Activated CD4-positive, CD25-positive, alpha-beta regulatory T cell (primary cell): ENCODE data around the gene RTN4IP1.
"Not testable (repeated sequence)": the region's sequence is repeated elsewhere in the genome, so short reads cannot be mapped to it uniquely, and the experiment has no call there.

Experiments used
- DNase-seq, 4 experiments: peaks; one replicate each; lab custom pipeline; 2025; lab: John Stamatoyannopoulos, UW

Gene RTN4IP1

GRCh38 chr6:106627760-106628159 is 1.5 kb downstream of the RTN4IP1 start:
- not testable (repeated sequence) for DNase-seq

GRCh38 chr6:106626485-106626884 is 2.8 kb downstream of the RTN4IP1 start:
- no peak for DNase-seq

GRCh38 chr6:106623039-106623438 is 6.3 kb downstream of the RTN4IP1 start:
- no peak for DNase-seq

GRCh38 chr6:106622412-106622811 is 6.9 kb downstream of the RTN4IP1 start:
- no peak for DNase-seq

GRCh38 chr6:106620931-106621672 is 8.2 kb downstream of the RTN4IP1 start:
- no peak for DNase-seq

GRCh38 chr6:106619223-106619622 is 10.1 kb downstream of the RTN4IP1 start:
- DNase-seq = no peak

GRCh38 chr6:106618324-106618723 is 11.0 kb downstream of the RTN4IP1 start:
- no peak for DNase-seq

GRCh38 chr6:106617857-106618256 is 11.4 kb downstream of the RTN4IP1 start:
- DNase-seq = no peak

- DNase-seq = no peak
These were observed 12.0 kb downstream of the RTN4IP1 start for GRCh38 chr6:106617302-106617701.

GRCh38 chr6:106614592-106615257 is 14.6 kb downstream of the RTN4IP1 start:
- no peak for DNase-seq

- DNase-seq = no peak
These were observed 15.1 kb downstream of the RTN4IP1 start for GRCh38 chr6:106614166-106614565.

GRCh38 chr6:106613590-106613989 is 15.7 kb downstream of the RTN4IP1 start:
- DNase-seq = no peak

- no peak for DNase-seq
These were observed 16.5 kb downstream of the RTN4IP1 start for GRCh38 chr6:106612671-106613416.

GRCh38 chr6:106611030-106611429 is 18.3 kb downstream of the RTN4IP1 start:
- no peak for DNase-seq

GRCh38 chr6:106609699-106610098 is 19.6 kb downstream of the RTN4IP1 start:
- no peak for DNase-seq

GRCh38 chr6:106608080-106608668 is 21.1 kb downstream of the RTN4IP1 start:
- no peak for DNase-seq

GRCh38 chr6:106600329-106600728 is 29.0 kb downstream of the RTN4IP1 start:
- DNase-seq = no peak

GRCh38 chr6:106599440-106599839 is 29.9 kb downstream of the RTN4IP1 start:
- no peak for DNase-seq

- no peak for DNase-seq
These were observed 38.0 kb downstream of the RTN4IP1 start for GRCh38 chr6:106591111-106591825.

GRCh38 chr6:106588937-106589336 is 40.4 kb downstream of the RTN4IP1 start:
- DNase-seq = not testable (repeated sequence)

- DNase-seq = no peak
These were observed 42.4 kb downstream of the RTN4IP1 start for GRCh38 chr6:106586815-106587415.
